ENCODE measurements around the gene TRPM1. TPM values are rescaled to one million over a fixed set of nuclear protein-coding genes. Genes with fewer than 3 reads are reported as not detected.

The TRPM1 gene
- total and polyA plus RNA-seq, 4 donors = 0.09 TPM; not detected in 3

GRCh38 chr15:30953183-30953582, 148.3 kb downstream of the TRPM1 start:
- ATAC-seq (ENCODE audit: insufficient read depth, low FRiP score) (no peak), DNase-seq (no peak)
- Histone ChIP-seq H3K27me3 (ENCODE audit: control insufficient read depth in 3 of 3, insufficient read depth in 3 of 3, low read length in 2 of 3) (no peaks in the 10 kb centered on the region), H3K4me3 (no peak overlapping the region), H3K36me3 (ENCODE audit: control insufficient read depth in 4 of 4, insufficient read depth in 4 of 4, low read length in 4 of 4) (peaks cover 29 to 68% (median 49%) of the 10 kb centered on the region in 4 donors), H3K4me1 (ENCODE audit: control insufficient read depth in 5 of 5, insufficient read depth in 5 of 5, low read length in 5 of 5) (peaks cover 0 to 4% (median 0%) of the 10 kb centered on the region in 5 donors), H3K27ac (ENCODE audit: low read depth in 1 of 2, low read length in 1 of 2) (no peak overlapping the region), H3K9me3 (ENCODE audit: control insufficient read depth in 4 of 4, insufficient read depth in 3 of 4, low read length in 3 of 4) (peaks cover 0 to 2% (median 0%) of the 10 kb centered on the region in 4 donors), H3K9ac (ENCODE audit: insufficient read depth in 1 of 2, low read length in 2 of 2) (no peak overlapping the region)
- no peak for TF ChIP-seq CTCF (IDR thresholded peaks at IDR 0.05; ENCODE audit: control extremely low read depth, extremely low read depth)
- WGBS, 2 donors = 94% methylated on average over 7 of the region's 7 CpGs

Small RNAs within 50 kb of the gene (small RNA-seq; reads per million reads assigned to genes)
- gene MIR211 (ENCODE audit: low replicate concordance) (not detected), gene RNU6-466P (ENCODE audit: low replicate concordance) (not detected)

Other genes starting within 250 kb of the TRPM1 start
- 10 to 100 TPM; 15.0 to 23.0 TPM for gene FAN1, start 197.8 kb downstream of the TRPM1 start, total RNA-seq
- gene FAN1, start 197.8 kb downstream of the TRPM1 start, polyA plus RNA-seq = 1 to 10 TPM; 7.3 to 7.5 TPM
- gene MTMR10, start 110.1 kb downstream of the TRPM1 start, total RNA-seq = 10 to 100 TPM; 30.3 to 52.7 TPM
- gene MTMR10, start 110.1 kb downstream of the TRPM1 start, polyA plus RNA-seq = 10 to 100 TPM in 1 of 2 donors, 1 to 10 TPM in 1; 9.5 to 12.6 TPM
- 100 to 1,000 TPM in 1 of 2 donors, 10 to 100 TPM in 1; 38.3 to 157 TPM for gene KLF13, start 225.1 kb upstream of the TRPM1 start, total RNA-seq
- 10 to 100 TPM; 47.1 to 63.2 TPM for gene KLF13, start 225.1 kb upstream of the TRPM1 start, polyA plus RNA-seq

All from lung (tissue), 13 donors.